ENCODE measurements around the gene CIRBP. TPM values are rescaled to one million over a fixed set of nuclear protein-coding genes. Genes with fewer than 3 reads are reported as not detected.

Gene CIRBP
- total RNA-seq, 1 donor from 2014 or later, result 421 TPM

DNA sequence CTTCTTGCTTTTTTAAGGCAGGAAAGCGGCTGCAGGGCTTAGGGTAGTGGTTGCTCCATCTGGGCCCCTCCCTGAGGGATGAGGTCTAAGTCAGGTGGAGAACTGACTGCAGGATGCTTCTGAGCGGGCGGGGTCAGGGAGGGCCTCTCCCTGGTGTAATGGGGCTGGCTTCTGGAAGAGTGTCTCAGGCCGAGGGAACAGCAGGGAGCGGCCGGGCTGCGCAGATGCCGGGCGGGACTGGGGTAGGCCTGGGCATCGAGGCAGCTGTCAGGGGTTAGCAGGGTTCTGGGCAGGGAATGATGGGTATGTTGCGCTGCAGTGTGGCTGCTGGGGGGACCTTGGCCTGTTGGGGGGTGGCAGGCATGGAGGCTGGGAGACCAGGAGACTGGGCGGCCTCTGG is 8.9 kb downstream of the CIRBP start:
- no peak for DNase-seq (ENCODE audit: low read depth, low spot score)
- Mint-ChIP-seq H3K4me1 (peaks cover 25% of the 10 kb centered on the region), H3K4me3 (peak overlapping the region; percentile 60), H3K36me3 (ENCODE audit: low read depth) (peaks cover 10% of the 10 kb centered on the region), H3K27ac (ENCODE audit: unreplicated experiment) (no peak overlapping the region), H3K9me3 (no peaks in the 10 kb centered on the region), H3K27me3 (ENCODE audit: low read depth) (peaks cover 18% of the 10 kb centered on the region)
- TF ChIP-seq, protein P1, sequence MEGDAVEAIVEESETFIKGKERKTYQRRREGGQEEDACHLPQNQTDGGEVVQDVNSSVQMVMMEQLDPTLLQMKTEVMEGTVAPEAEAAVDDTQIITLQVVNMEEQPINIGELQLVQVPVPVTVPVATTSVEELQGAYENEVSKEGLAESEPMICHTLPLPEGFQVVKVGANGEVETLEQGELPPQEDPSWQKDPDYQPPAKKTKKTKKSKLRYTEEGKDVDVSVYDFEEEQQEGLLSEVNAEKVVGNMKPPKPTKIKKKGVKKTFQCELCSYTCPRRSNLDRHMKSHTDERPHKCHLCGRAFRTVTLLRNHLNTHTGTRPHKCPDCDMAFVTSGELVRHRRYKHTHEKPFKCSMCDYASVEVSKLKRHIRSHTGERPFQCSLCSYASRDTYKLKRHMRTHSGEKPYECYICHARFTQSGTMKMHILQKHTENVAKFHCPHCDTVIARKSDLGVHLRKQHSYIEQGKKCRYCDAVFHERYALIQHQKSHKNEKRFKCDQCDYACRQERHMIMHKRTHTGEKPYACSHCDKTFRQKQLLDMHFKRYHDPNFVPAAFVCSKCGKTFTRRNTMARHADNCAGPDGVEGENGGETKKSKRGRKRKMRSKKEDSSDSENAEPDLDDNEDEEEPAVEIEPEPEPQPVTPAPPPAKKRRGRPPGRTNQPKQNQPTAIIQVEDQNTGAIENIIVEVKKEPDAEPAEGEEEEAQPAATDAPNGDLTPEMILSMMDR (conservative IDR thresholded peaks at IDR 0.05), result no peak

DNA sequence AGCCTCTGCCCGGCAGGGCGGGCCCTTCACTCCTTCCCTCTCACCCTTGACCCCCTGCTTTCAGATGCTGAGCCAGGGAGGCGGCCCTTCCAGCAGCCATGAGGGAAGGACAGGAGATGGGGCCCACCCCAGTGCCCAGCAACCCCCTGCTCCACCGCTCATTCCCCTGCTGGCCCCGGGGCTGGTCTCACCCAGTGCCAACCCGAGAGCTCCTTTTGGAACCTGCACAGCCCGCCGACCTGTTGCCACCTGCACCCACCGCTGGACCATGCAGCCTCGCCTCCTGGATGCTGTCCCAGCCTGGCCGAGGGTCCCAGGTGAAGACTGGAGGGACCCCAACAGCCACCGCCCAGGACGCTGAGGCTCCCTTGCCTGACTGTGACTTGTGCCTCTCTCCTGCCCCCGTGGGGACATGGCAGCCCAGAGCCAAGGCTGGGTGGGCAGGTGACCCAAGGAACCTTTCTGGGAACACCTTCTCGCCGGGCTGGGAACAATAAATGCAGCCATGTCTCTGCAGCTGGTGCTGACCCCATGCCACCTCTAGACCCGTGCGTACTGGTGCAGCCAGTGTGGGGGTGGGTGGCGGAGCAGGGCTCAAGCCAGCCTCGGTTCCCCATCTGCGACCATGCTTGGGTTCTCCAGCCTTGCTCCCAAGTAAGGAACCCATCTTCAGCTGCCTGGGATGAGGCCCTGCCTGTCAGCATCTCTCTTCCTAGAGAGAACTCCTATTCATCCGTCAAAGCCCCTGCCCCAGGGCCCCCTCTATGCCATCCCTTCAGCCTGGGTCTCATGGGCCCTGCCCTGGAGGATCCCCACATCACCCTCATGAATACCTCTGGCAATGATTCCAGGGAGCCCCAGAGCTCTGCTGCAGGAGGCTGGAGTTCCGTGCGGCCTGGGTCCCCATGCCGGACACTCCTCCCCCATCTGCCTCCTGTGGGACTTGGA is 9.9 kb downstream of the CIRBP start:
- H3K4me1 Mint-ChIP-seq, result peaks cover 17% of the 10 kb centered on the region
- no peak overlapping the region for H3K27ac Mint-ChIP-seq (ENCODE audit: unreplicated experiment)

GRCh38 chr19:1279782-1280341 is 10.7 kb downstream of the CIRBP start:
- Mint-ChIP-seq H3K9me3 (no peaks in the 10 kb centered on the region), H3K27me3 (ENCODE audit: low read depth) (peaks cover 19% of the 10 kb centered on the region), H3K36me3 (ENCODE audit: low read depth) (peaks cover 3% of the 10 kb centered on the region), H3K27ac (ENCODE audit: unreplicated experiment) (no peak overlapping the region), H3K4me3 (peak overlapping the region; percentile 95), H3K4me1 (peaks cover 20% of the 10 kb centered on the region)
- TF ChIP-seq, protein P1 (conservative IDR thresholded peaks at IDR 0.05), result peak; percentile 92
- peak; percentile 87 for DNase-seq (ENCODE audit: low read depth, low spot score)

More for the DNA sequence above, 9.9 kb downstream of the CIRBP start:
- TF ChIP-seq, protein P1 (conservative IDR thresholded peaks at IDR 0.05), result no peak
- peaks cover 12% of the 10 kb centered on the region for H3K27me3 Mint-ChIP-seq (ENCODE audit: low read depth)
- DNase-seq (ENCODE audit: low read depth, low spot score), result no peak
- peaks cover 4% of the 10 kb centered on the region for H3K36me3 Mint-ChIP-seq (ENCODE audit: low read depth)
- no peaks in the 10 kb centered on the region for H3K9me3 Mint-ChIP-seq
- H3K4me3 Mint-ChIP-seq, result peak overlapping the region; percentile 95

DNA sequence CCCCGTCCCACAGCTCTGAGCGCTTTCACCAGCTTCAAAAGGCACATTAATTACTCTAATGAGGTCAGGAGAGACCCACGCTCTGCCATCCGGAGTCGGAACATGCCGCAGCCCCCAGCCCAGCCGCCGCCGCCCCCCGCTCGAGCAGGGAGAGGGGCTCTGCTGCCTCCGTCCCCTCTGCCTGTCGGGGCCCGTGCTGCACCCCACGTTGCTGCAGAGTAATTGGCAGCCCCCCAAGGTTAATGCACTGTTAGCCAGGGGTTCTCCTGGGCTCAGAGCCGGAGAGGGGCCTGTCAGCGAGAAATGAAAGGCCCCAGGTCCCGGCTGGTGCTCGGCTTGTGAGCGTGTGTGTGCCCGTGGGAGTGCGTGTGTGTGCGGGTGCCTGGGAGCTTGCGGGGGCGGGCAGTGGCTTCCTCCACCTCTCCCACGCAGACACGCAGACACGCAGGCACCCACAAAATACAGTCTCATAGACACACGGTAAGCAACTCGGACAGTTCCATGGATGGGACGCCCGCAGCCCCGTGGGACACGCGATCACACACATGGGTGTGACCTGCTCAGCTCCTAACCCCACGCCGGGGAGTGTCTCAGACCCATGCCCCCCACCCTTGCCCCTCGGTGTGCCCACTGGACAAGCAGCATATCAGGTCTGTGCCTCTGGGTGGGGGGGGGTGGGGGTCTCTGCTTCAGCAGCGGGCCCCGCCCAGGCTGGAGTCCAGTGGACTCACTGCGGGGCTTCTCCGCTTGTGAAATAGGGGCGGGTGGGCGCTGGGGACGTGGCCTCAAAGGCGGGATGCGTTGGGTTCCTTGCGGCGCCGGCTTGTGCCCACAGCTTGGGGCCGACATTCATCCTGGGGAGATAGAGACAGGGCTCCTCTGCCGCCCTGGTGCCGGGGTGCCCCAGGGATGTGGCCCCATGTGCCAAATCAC is 11.8 kb downstream of the CIRBP start:
- H3K4me1 Mint-ChIP-seq, result peaks cover 21% of the 10 kb centered on the region

More for the DNA sequence above, 11.8 kb downstream of the CIRBP start:
- H3K27ac Mint-ChIP-seq (ENCODE audit: unreplicated experiment), result no peak overlapping the region
- H3K9me3 Mint-ChIP-seq, result no peaks in the 10 kb centered on the region
- peak overlapping the region; percentile 73 for H3K4me3 Mint-ChIP-seq
- no peak for DNase-seq (ENCODE audit: low read depth, low spot score)
- peaks cover 3% of the 10 kb centered on the region for H3K36me3 Mint-ChIP-seq (ENCODE audit: low read depth)
- H3K27me3 Mint-ChIP-seq (ENCODE audit: low read depth), result peaks cover 20% of the 10 kb centered on the region
- TF ChIP-seq, protein P1 (conservative IDR thresholded peaks at IDR 0.05), result no peak

All from neural crest cell (in vitro differentiated cells).